CD14-positive monocyte (primary cell): ENCODE measurements around the gene AK1. TPM values are rescaled to one million over a fixed set of nuclear protein-coding genes. Genes with fewer than 3 reads are reported as not detected.

ENCODE experiments used
- DNase-seq, 3 donors: peaks; one replicate each; pipeline ENCODE4 v3.0.0-alpha.2; 2011 to 2022
- H2AFZ ChIP-seq: 2 replicates; pipeline ENCODE4 v1.6.0; 2012; ENCODE audit warnings: mild to moderate bottlenecking, low read depth, low read length, inconsistent platforms; ENCODE audit not compliant: insufficient read depth, poor library complexity, severe bottlenecking
- H3K27ac ChIP-seq, 2 donors: 1 replicate in 1 of 2; 2 replicates in 1 of 2; pipeline ENCODE4 v1.5.1; 2012 to 2013; ENCODE audit warnings: low read length in 2 of 2, control low read depth in 1 of 2, inconsistent platforms in 1 of 2, low read depth in 1 of 2, mild to moderate bottlenecking in 1 of 2
- H3K27me3 ChIP-seq, 2 donors: one replicate each; pipeline versions ENCODE4 v1.6.0 to v1.6.1; 2011 to 2013; ENCODE audit warnings: low read length in 2 of 2; ENCODE audit not compliant: control insufficient read depth in 2 of 2, insufficient read depth in 2 of 2
- H3K36me3 ChIP-seq, 2 donors: replicated peaks in 1 of 2; 1 replicate in 1 of 2; 2 replicates in 1 of 2; pipeline versions ENCODE4 v1.5.1 to v1.6.1; 2012 to 2013; ENCODE audit warnings: low read length in 2 of 2, control low read depth in 1 of 2, inconsistent platforms in 1 of 2, mild to moderate bottlenecking in 1 of 2; ENCODE audit not compliant: insufficient read depth in 2 of 2, control insufficient read depth in 1 of 2
- H3K4me1 ChIP-seq, 2 donors: 1 replicate in 1 of 2; 2 replicates in 1 of 2; pipeline versions ENCODE4 v1.5.1 to v1.6.1; 2012 to 2013; ENCODE audit warnings: low read length in 2 of 2, control low read depth in 1 of 2, inconsistent platforms in 1 of 2, mild to moderate bottlenecking in 1 of 2, moderate library complexity in 1 of 2; ENCODE audit not compliant: insufficient read depth in 2 of 2, control insufficient read depth in 1 of 2
- H3K4me2 ChIP-seq: replicated peaks from 2 replicates; pipeline ENCODE3; 2012; ENCODE audit warnings: low read length, moderate library complexity, mild to moderate bottlenecking; ENCODE audit not compliant: poor library complexity, severe bottlenecking; ENCODE audit errors: extremely low read depth
- H3K4me3 ChIP-seq, 3 experiments: fragments of 200-600 bp in 1 of 3; sonication (generic) in 1 of 3; replicated peaks in 1 of 3; 1 replicate in 2 of 3; 2 replicates in 1 of 3; pipeline ENCODE4 v1.5.1; 2011 to 2013; ENCODE audit warnings: low read length in 3 of 3, mild to moderate bottlenecking in 3 of 3, control low read depth in 2 of 3, low read depth in 2 of 3, inconsistent platforms in 1 of 3, moderate library complexity in 1 of 3
- H3K79me2 ChIP-seq: 2 replicates; pipeline ENCODE4 v1.6.0; 2012; ENCODE audit warnings: mild to moderate bottlenecking, control low read depth, inconsistent platforms, low read length, moderate library complexity; ENCODE audit not compliant: insufficient read depth
- H3K9ac ChIP-seq: 2 replicates; pipeline ENCODE4 v1.6.0; 2017; ENCODE audit warnings: low read length, mild to moderate bottlenecking; ENCODE audit not compliant: insufficient read depth, poor library complexity, severe bottlenecking
- H3K9me3 ChIP-seq, 2 donors: replicated peaks in 1 of 2; 1 replicate in 1 of 2; 2 replicates in 1 of 2; pipeline versions ENCODE4 v1.5.1 to v1.6.1; 2012 to 2013; ENCODE audit warnings: low read length in 2 of 2, control low read depth in 1 of 2; ENCODE audit not compliant: control insufficient read depth in 1 of 2, insufficient read depth in 1 of 2
- H4K20me1 ChIP-seq: 2 replicates; pipeline ENCODE4 v1.6.0; 2012; ENCODE audit warnings: mild to moderate bottlenecking, low read length, control low read depth, moderate library complexity; ENCODE audit not compliant: insufficient read depth
- H3K27ac Mint-ChIP-seq, 7 donors: one replicate each; pipeline ENCODE4 v1.8.0; 2020; ENCODE audit warnings: mild to moderate bottlenecking in 7 of 7, mixed read lengths in 7 of 7, moderate library complexity in 6 of 7, inconsistent platforms in 2 of 7
- H3K27me3 Mint-ChIP-seq, 3 donors: one replicate each; pipeline ENCODE4 v1.8.0; 2021 to 2022; ENCODE audit warnings: low read depth in 3 of 3, mild to moderate bottlenecking in 3 of 3, mixed read lengths in 3 of 3, moderate library complexity in 3 of 3, inconsistent platforms in 1 of 3
- H3K36me3 Mint-ChIP-seq, 2 donors: one replicate each; pipeline ENCODE4 v1.8.0; 2020; ENCODE audit warnings: mixed read lengths in 2 of 2, inconsistent platforms in 1 of 2, mild to moderate bottlenecking in 1 of 2
- H3K4me1 Mint-ChIP-seq: one replicate; pipeline ENCODE4 v1.8.0; 2020; ENCODE audit warnings: mild to moderate bottlenecking, mixed read lengths
- H3K4me3 Mint-ChIP-seq, 2 donors: one replicate each; pipeline ENCODE4 v1.8.0; 2020; ENCODE audit warnings: mild to moderate bottlenecking in 2 of 2, mixed read lengths in 2 of 2, moderate library complexity in 1 of 2
- H3K9me3 Mint-ChIP-seq, 7 donors: one replicate each; pipeline ENCODE4 v1.8.0; 2020 to 2022; ENCODE audit warnings: mixed read lengths in 7 of 7, mild to moderate bottlenecking in 6 of 7, moderate library complexity in 6 of 7, inconsistent platforms in 2 of 7
- WGBS: methylation state at CpG from one replicate; pipeline ENCODE4 v1.1.5; 2013; ENCODE audit warnings: missing lambda C conversion rate; ENCODE audit not compliant: insufficient coverage; 5-methylcytosine and 5-hydroxymethylcytosine counted together
- intact Hi-C, 2 donors: fragments of 100-400 bp; cut with micrococcal nuclease; formaldehyde crosslinking; loops; one replicate each; pipeline versions ENCODE4 v1.15.0 to v1.15.1; 2023
- polyA plus RNA-seq, 3 donors: library from polyadenylated mRNA; depleted of rRNA in 1 of 3; unstranded in 2 of 3; stranded (reverse) in 1 of 3; fragments of 300-500 nt in 2 of 3; fragments of >200 nt in 1 of 3; fragmentation: Illumina TruSeq in 2 of 3; gene quantifications; 1 replicate in 2 of 3; 2 replicates in 1 of 3; pipeline ENCODE4 v1.2.3, GENCODE V29; 2012 to 2021
- TF ChIP-seq, protein P1 (sequence below): fragments of 200-600 bp; IDR thresholded peaks from one replicate; pipeline ENCODE4 v1.8.0; 2022; ENCODE audit warnings: antibody characterized with exemption, mild to moderate bottlenecking

The AK1 gene
- polyA plus RNA-seq, 3 donors = 3.5 TPM; not detected in 2

DNA sequence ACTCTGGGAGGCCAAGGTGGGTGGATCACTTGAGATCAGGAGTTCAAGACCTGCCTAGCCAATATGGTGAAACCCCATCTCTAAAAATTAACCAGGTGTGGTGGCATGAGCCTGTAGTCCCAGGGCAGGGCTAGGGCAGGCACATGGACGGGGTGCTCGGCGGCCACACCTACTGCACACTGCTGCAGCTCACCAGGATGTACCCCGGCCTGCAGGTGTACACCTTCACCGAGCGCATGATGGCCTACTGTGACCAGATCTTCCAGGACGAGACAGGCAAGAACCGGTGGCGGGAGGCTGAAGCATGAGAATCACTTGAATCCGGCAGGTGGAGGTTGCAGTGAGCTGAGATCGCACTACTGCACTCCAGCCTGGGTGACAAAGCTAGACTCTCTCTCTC is 36.2 kb upstream of the AK1 start:
- Mint-ChIP-seq H3K36me3 (peaks cover 31 to 35% of the 10 kb centered on the region in 2 donors), H3K27ac (peak overlapping the region in 1 of 7 donors; percentile 61), H3K27me3 (peaks cover 0 to 8% (median 6%) of the 10 kb centered on the region in 3 donors), H3K4me3 (no peak overlapping the region), H3K9me3 (peaks cover 0 to 1% (median 0%) of the 10 kb centered on the region in 7 donors), H3K4me1 (peaks cover 38% of the 10 kb centered on the region)
- Histone ChIP-seq H3K27me3 (no peaks in the 10 kb centered on the region), H3K4me2 (no peak overlapping the region), H3K36me3 (peaks cover 12 to 30% of the 10 kb centered on the region in 2 donors), H2AFZ (no peak overlapping the region), H3K27ac (no peak overlapping the region), H3K4me1 (peaks cover 29 to 36% of the 10 kb centered on the region in 2 donors), H3K9ac (no peak overlapping the region), H3K4me3 (no peak overlapping the region), H4K20me1 (no peaks in the 10 kb centered on the region), H3K9me3 (no peaks in the 10 kb centered on the region), H3K79me2 (no peaks in the 10 kb centered on the region)
- DNase-seq = peak in 1 of 3 donors; percentile 2
- intact Hi-C loops = no loop called here
- TF ChIP-seq, protein P1, sequence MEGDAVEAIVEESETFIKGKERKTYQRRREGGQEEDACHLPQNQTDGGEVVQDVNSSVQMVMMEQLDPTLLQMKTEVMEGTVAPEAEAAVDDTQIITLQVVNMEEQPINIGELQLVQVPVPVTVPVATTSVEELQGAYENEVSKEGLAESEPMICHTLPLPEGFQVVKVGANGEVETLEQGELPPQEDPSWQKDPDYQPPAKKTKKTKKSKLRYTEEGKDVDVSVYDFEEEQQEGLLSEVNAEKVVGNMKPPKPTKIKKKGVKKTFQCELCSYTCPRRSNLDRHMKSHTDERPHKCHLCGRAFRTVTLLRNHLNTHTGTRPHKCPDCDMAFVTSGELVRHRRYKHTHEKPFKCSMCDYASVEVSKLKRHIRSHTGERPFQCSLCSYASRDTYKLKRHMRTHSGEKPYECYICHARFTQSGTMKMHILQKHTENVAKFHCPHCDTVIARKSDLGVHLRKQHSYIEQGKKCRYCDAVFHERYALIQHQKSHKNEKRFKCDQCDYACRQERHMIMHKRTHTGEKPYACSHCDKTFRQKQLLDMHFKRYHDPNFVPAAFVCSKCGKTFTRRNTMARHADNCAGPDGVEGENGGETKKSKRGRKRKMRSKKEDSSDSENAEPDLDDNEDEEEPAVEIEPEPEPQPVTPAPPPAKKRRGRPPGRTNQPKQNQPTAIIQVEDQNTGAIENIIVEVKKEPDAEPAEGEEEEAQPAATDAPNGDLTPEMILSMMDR = no peak
- WGBS = 100% methylated on average over 11 of the region's 11 CpGs

DNA sequence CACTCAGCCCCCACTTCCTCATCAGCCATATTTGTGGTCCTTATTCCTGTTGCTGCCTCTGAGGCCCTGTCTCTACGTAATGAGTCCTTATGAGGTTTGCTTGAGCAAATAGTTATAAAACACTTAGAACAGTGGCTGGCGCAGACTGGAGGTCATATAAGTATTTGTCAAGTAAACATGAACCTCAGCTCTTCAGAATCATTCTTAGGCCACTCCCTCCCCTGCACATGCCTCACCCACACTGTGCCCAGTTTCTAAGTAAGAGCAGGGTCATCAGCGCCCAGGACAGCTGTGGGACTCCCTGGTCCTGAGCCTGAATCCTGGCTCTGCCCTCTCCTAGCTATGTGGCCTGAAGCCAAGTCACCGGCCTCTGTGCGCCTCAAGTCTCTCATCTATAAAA is 35.4 kb upstream of the AK1 start:
- intact Hi-C loops = no loop called here
- peaks cover 12 to 38% of the 10 kb centered on the region in 2 donors for H3K36me3 ChIP-seq

More for the DNA sequence above, 35.4 kb upstream of the AK1 start:
- Histone ChIP-seq H3K27ac (no peak overlapping the region), H4K20me1 (no peaks in the 10 kb centered on the region), H3K4me3 (no peak overlapping the region), H3K27me3 (no peaks in the 10 kb centered on the region), H3K4me1 (peaks cover 21 to 28% of the 10 kb centered on the region in 2 donors), H3K9me3 (no peaks in the 10 kb centered on the region), H3K4me2 (no peak overlapping the region), H3K79me2 (no peaks in the 10 kb centered on the region), H2AFZ (no peak overlapping the region), H3K9ac (no peak overlapping the region)
- Mint-ChIP-seq H3K36me3 (peaks cover 34 to 35% of the 10 kb centered on the region in 2 donors), H3K27me3 (peaks cover 0 to 8% (median 6%) of the 10 kb centered on the region in 3 donors), H3K27ac (peak overlapping the region in 2 of 7 donors; percentile 46 to 68), H3K4me1 (peaks cover 30% of the 10 kb centered on the region), H3K4me3 (no peak overlapping the region), H3K9me3 (peaks cover 0 to 1% (median 0%) of the 10 kb centered on the region in 7 donors)
- TF ChIP-seq, protein P1 = no peak
- 94% methylated on average over 3 of the region's 5 CpGs for WGBS
- peak in 1 of 3 donors; percentile 2 for DNase-seq
